G401 (cell line): ENCODE results near the gene NME1. TPM values are rescaled to one million over a fixed set of nuclear protein-coding genes. Genes with fewer than 3 reads are reported as not detected.
A peak's percentile ranks its signal among the peaks of the same experiment; 100 is the strongest.
"Not testable (repeated sequence)": the region's sequence is repeated elsewhere in the genome, so short reads cannot be mapped to it uniquely, and the experiment has no call there.

Source experiments
- DNase-seq: peaks from one replicate; pipeline ENCODE4 v3.0.0-alpha.2; 2015; ENCODE audit warnings: low spot score
- in situ Hi-C: cut with HindIII; loops from 2 replicates; pipeline ENCODE4 v1.10.0; 2016; ENCODE audit warnings: low sequenced_read_pairs, mixed read lengths
- total RNA-seq: library from RNA; depleted of rRNA; stranded (reverse); fragments of >200 nt; shearing (Covaris generic); gene quantifications from 2 replicates; pipeline ENCODE4 v1.2.3, GENCODE V29; 2014

The NME1 gene
- total RNA-seq, 1 experiment from 2014 or later = 415 TPM

GRCh38 chr17:51142597-51142996 lies 10.8 kb upstream of the NME1 start:
- DNase-seq = no peak
- in situ Hi-C loops = no loop called here

- no peak for DNase-seq
- in situ Hi-C loops = no loop called here
These were observed 8.9 kb upstream of the NME1 start for GRCh38 chr17:51144266-51145022.

GRCh38 chr17:51147650-51148049 lies 5.7 kb upstream of the NME1 start:
- DNase-seq = no peak
- in situ Hi-C loops = no loop called here

- DNase-seq = no peak
- in situ Hi-C loops = no loop called here
These were observed 4.2 kb upstream of the NME1 start for GRCh38 chr17:51149163-51149562.

- in situ Hi-C loops = no loop called here
- DNase-seq = no peak
These were observed 2.4 kb upstream of the NME1 start for GRCh38 chr17:51150932-51151331.

- in situ Hi-C loops = no loop called here
- no peak for DNase-seq
These were observed 571 bp upstream of the NME1 start for GRCh38 chr17:51152766-51153209.

GRCh38 chr17:51154176-51154575 lies 817 bp downstream of the NME1 start:
- no peak for DNase-seq
- in situ Hi-C loops = no loop called here

- DNase-seq = no peak
- in situ Hi-C loops = no loop called here
These were observed 2.1 kb downstream of the NME1 start for GRCh38 chr17:51155416-51155815.

GRCh38 chr17:51159604-51160003 lies 6.2 kb downstream of the NME1 start:
- in situ Hi-C loops = no loop called here

GRCh38 chr17:51161541-51161940 lies 8.2 kb downstream of the NME1 start:
- in situ Hi-C loops = no loop called here
- DNase-seq = no peak

More at GRCh38 chr17:51159604-51160003, 6.2 kb downstream of the NME1 start:
- DNase-seq = no peak

- DNase-seq = peak; percentile 48
- in situ Hi-C loops = no loop called here
These were observed 11.7 kb downstream of the NME1 start for GRCh38 chr17:51164911-51165679.

- DNase-seq = peak; percentile 50
These were observed 12.4 kb downstream of the NME1 start for GRCh38 chr17:51165680-51166197.

GRCh38 chr17:51166198-51166986 lies 13.0 kb downstream of the NME1 start, which contains the start of gene NME2:
Gene NME2 (plus strand): TSS chr17:51166411. CDS start chr17:51166831, 420 bp downstream.
- peak; percentile 82 for DNase-seq
- in situ Hi-C loops = no loop called here

More at GRCh38 chr17:51165680-51166197, 12.4 kb downstream of the NME1 start:
- in situ Hi-C loops = no loop called here

GRCh38 chr17:51166987-51167931 lies 13.9 kb downstream of the NME1 start:
- in situ Hi-C loops = no loop called here

GRCh38 chr17:51169340-51169739 lies 16.0 kb downstream of the NME1 start:
- no peak for DNase-seq
- in situ Hi-C loops = no loop called here

More at GRCh38 chr17:51166987-51167931, 13.9 kb downstream of the NME1 start:
- DNase-seq = peak; percentile 32

- DNase-seq = no peak
- in situ Hi-C loops = no loop called here
These were observed 17.4 kb downstream of the NME1 start for GRCh38 chr17:51170736-51171135.

- in situ Hi-C loops, DNase-seq: not testable (repeated sequence)
These were observed 18.7 kb downstream of the NME1 start for GRCh38 chr17:51172030-51172429.

- in situ Hi-C loops = no loop called here
- DNase-seq = no peak
These were observed 27.1 kb downstream of the NME1 start for GRCh38 chr17:51180486-51180885.
